HCT116 (cell line): Measurements from ENCODE around the gene USP48. TPM values are rescaled to one million over a fixed set of nuclear protein-coding genes. Genes with fewer than 3 reads are reported as not detected.

Source experiments
- ATAC-seq: fragments of 200-7000 bp; cut with Tn5 transposase; 2 replicates; pipeline ENCODE4 v1.9.1; 2020; ENCODE audit warnings: mild to moderate bottlenecking, moderate library complexity
- BruUV-seq: library from RNA; stranded (reverse); fragments of 400-500 nt; replicated peaks from 2 replicates; lab custom pipeline; 2021; lab: Mats Ljungman, UMichigan
- CTCF ChIA-PET: fragments of 300-600 bp; sonication (Branson Sonifier 250); formaldehyde crosslinking; loops from one replicate; lab custom pipeline; 2021; ENCODE audit warnings: antibody characterized with exemption; lab: Charles Lee
- POLR2A ChIA-PET: fragments of 300-600, 350-600 bp; sonication (Branson Sonifier 250); formaldehyde crosslinking; loops from one replicate; lab custom pipeline; 2021; ENCODE audit warnings: antibody characterized with exemption; lab: Charles Lee
- RAD21 ChIA-PET, 2 experiments: fragments of 300-600 bp; sonication (Branson Sonifier 250); formaldehyde crosslinking; loops; one replicate each; lab custom pipeline; 2023; ENCODE audit warnings: low total read pairs in 2 of 2; ENCODE audit not compliant: uncharacterized antibody in 2 of 2, unreplicated experiment in 2 of 2, low non-redundant PET in 1 of 2; lab: Charles Lee
- DNase-seq: peaks from one replicate; pipeline ENCODE4 v3.0.0-alpha.2; 2010; ENCODE audit warnings: low read depth, low spot score
- H2AFZ ChIP-seq: fragments of 200-600 bp; shearing (Covaris generic), sonication (generic); 2 replicates; pipeline ENCODE4 v1.6.1; 2017; ENCODE audit warnings: low read depth, mixed run types, mixed read lengths, antibody characterized with exemption, low read length; ENCODE audit not compliant: poor library complexity, severe bottlenecking
- H3K27ac ChIP-seq: 2 replicates; pipeline ENCODE4 v1.5.1; 2012; ENCODE audit warnings: low read depth, low read length
- H3K27me3 ChIP-seq: fragments of 200-600 bp; sonication (generic); 2 replicates; pipeline ENCODE4 v1.6.1; 2016; ENCODE audit warnings: mixed run types, low read length, mixed read lengths; ENCODE audit not compliant: insufficient read depth
- H3K36me3 ChIP-seq, 2 experiments: fragments of 200-500 bp in 1 of 2; fragments of 200-600 bp in 1 of 2; sonication (Bioruptor generic) in 1 of 2; sonication (generic) in 1 of 2; 2 replicates each; pipeline versions ENCODE4 v1.5.1 to v1.6.1; 2014 to 2016; ENCODE audit warnings: low read length in 2 of 2, inconsistent platforms in 1 of 2, mixed read lengths in 1 of 2, mixed run types in 1 of 2; ENCODE audit not compliant: insufficient read depth in 2 of 2, control insufficient read depth in 1 of 2
- H3K4me1 ChIP-seq, 2 experiments: fragments of 200-600 bp in 1 of 2; sonication (generic) in 1 of 2; 2 replicates each; pipeline versions ENCODE4 v1.5.1 to v1.6.1; 2012 to 2017; ENCODE audit warnings: low read length in 2 of 2, inconsistent platforms in 1 of 2, mild to moderate bottlenecking in 1 of 2, mixed read lengths in 1 of 2, mixed run types in 1 of 2, moderate library complexity in 1 of 2; ENCODE audit not compliant: insufficient read depth in 2 of 2, control insufficient read depth in 1 of 2
- H3K4me2 ChIP-seq: fragments of 200-600 bp; sonication (generic); 2 replicates; pipeline ENCODE4 v1.6.1; 2017; ENCODE audit warnings: mixed run types, low read length, mixed read lengths
- H3K4me3 ChIP-seq, 2 experiments: fragments of 200-600 bp in 1 of 2; sonication (generic) in 1 of 2; replicated peaks in 1 of 2; 2 replicates each; pipeline ENCODE4 v1.5.1; 2011 to 2016; ENCODE audit warnings: low read length in 2 of 2, control low read depth in 1 of 2, low read depth in 1 of 2, mild to moderate bottlenecking in 1 of 2, mixed read lengths in 1 of 2, mixed run types in 1 of 2
- H3K79me2 ChIP-seq: fragments of 200-600 bp; sonication (generic); 2 replicates; pipeline ENCODE4 v1.6.1; 2017; ENCODE audit warnings: mild to moderate bottlenecking, mixed run types, low read length, moderate library complexity, mixed read lengths; ENCODE audit not compliant: insufficient read depth
- H3K9ac ChIP-seq: fragments of 200-600 bp; sonication (generic); 2 replicates; pipeline ENCODE4 v1.6.1; 2016; ENCODE audit warnings: low read length, mixed read lengths
- H3K9me2 ChIP-seq: fragments of 200-600 bp; sonication (generic), shearing (Covaris generic); 2 replicates; pipeline ENCODE4 v1.6.1; 2017; ENCODE audit warnings: mixed run types, mild to moderate bottlenecking, moderate library complexity; ENCODE audit not compliant: insufficient read depth
- H3K9me3 ChIP-seq, 2 experiments: fragments of 200-500 bp in 1 of 2; fragments of 200-600 bp in 1 of 2; sonication (Bioruptor generic) in 1 of 2; sonication (generic) in 1 of 2; 2 replicates each; pipeline ENCODE4 v1.6.1; 2014 to 2017; ENCODE audit warnings: low read length in 2 of 2, mixed read lengths in 2 of 2, inconsistent platforms in 1 of 2, low read depth in 1 of 2, mild to moderate bottlenecking in 1 of 2, mixed run types in 1 of 2, moderate library complexity in 1 of 2; ENCODE audit not compliant: control insufficient read depth in 1 of 2, insufficient read depth in 1 of 2
- H4K20me1 ChIP-seq: fragments of 200-600 bp; sonication (generic), shearing (Covaris generic); 2 replicates; pipeline ENCODE4 v1.6.1; 2017; ENCODE audit warnings: mixed run types, mild to moderate bottlenecking, moderate library complexity; ENCODE audit not compliant: insufficient read depth
- ATF3 ChIP-seq: IDR thresholded peaks from 2 replicates; pipeline ENCODE4 v1.6.1; 2012
- ELF1 ChIP-seq: IDR thresholded peaks from 2 replicates; pipeline ENCODE4 v1.6.1; 2012; ENCODE audit warnings: low read depth, borderline replicate concordance
- FOSL1 ChIP-seq: IDR thresholded peaks from 2 replicates; pipeline ENCODE4 v1.6.1; 2012; ENCODE audit warnings: low read depth
- POLR2A ChIP-seq: IDR thresholded peaks from 2 replicates; pipeline ENCODE4 v1.7.0; 2011; ENCODE audit warnings: borderline replicate concordance; ENCODE audit not compliant: insufficient read depth, insufficient read length; ENCODE audit errors: extremely low read depth
- POLR2AphosphoS5 ChIP-seq: IDR thresholded peaks from 2 replicates; pipeline ENCODE4 v1.6.1; 2011; ENCODE audit warnings: mild to moderate bottlenecking, low read depth, low read length, moderate library complexity
- RAD21 ChIP-seq: IDR thresholded peaks from 2 replicates; pipeline ENCODE4 v1.6.1; 2012; ENCODE audit warnings: low read depth, mild to moderate bottlenecking
- REST ChIP-seq: IDR thresholded peaks from 2 replicates; pipeline ENCODE4 v1.6.1; 2012; ENCODE audit warnings: low read depth
- SIN3A ChIP-seq: IDR thresholded peaks from 2 replicates; pipeline ENCODE4 v1.6.1; 2012; ENCODE audit warnings: low read depth
- SRF ChIP-seq: IDR thresholded peaks from 2 replicates; pipeline ENCODE4 v1.6.1; 2012; ENCODE audit warnings: low read depth
- ZFX ChIP-seq: fragments of 450-650 bp; IDR thresholded peaks from 2 replicates; pipeline ENCODE4 v1.6.1; 2017
- intact Hi-C: fragments of 100-400 bp; cut with micrococcal nuclease; formaldehyde crosslinking; loops from 2 replicates; pipeline ENCODE4 v1.10.0; 2022
- total RNA-seq: library from RNA; stranded (reverse); gene quantifications from one replicate; pipeline ENCODE4 v1.2.1, GENCODE V29; 2021; ENCODE audit not compliant: unreplicated experiment

Gene USP48
- total RNA-seq, 1 experiment from 2014 or later, result 54.8 TPM

GRCh38 chr1:21758614-21759013 is 24.3 kb downstream of the USP48 start:
- ATAC-seq (no peak), DNase-seq (no peak)
- no peak overlapping the region for H3K4me2 ChIP-seq
- H3K9me2 ChIP-seq, result no peaks in the 10 kb centered on the region
- H3K27ac ChIP-seq, result no peak overlapping the region
- H3K79me2 ChIP-seq, result peaks cover 67% of the 10 kb centered on the region
- intact Hi-C loops, result no loop called here
- H2AFZ ChIP-seq, result no peak overlapping the region
- no peaks in the 10 kb centered on the region for H3K27me3 ChIP-seq
- RAD21 ChIA-PET, result no interaction called here
- TF ChIP-seq REST (no peak), SRF (no peak), POLR2AphosphoS5 (no peak), SIN3A (no peak), ZFX (no peak), RAD21 (no peak), ATF3 (no peak), POLR2A (no peak), ELF1 (no peak), FOSL1 (no peak)
- BruUV-seq, result no TSS peak
- CTCF ChIA-PET, result no interaction called here
- H3K4me1 ChIP-seq, result no peaks in the 10 kb centered on the region
- H3K36me3 ChIP-seq, result peaks cover 3 to 10% of the 10 kb centered on the region in 2 experiments; a peak in 3 of 4 replicates
- POLR2A ChIA-PET, result no interaction called here
- peaks cover 3% of the 10 kb centered on the region; the same call in 1 of the 2 replicates for H4K20me1 ChIP-seq
- no peak overlapping the region for H3K4me3 ChIP-seq
- no peaks in the 10 kb centered on the region for H3K9me3 ChIP-seq
- H3K9ac ChIP-seq, result no peak overlapping the region
